Mononuclear cell (primary cell): ENCODE measurements around the gene RPS18. TPM values are rescaled to one million over a fixed set of nuclear protein-coding genes. Genes with fewer than 3 reads are reported as not detected.
A peak's percentile ranks its signal among the peaks of the same experiment; 100 is the strongest.

Source experiments
- H3K27me3 ChIP-seq: 2 replicates; pipeline ENCODE4 v1.6.0; 2011; ENCODE audit warnings: low read length, control low read depth; ENCODE audit not compliant: insufficient read depth
- H3K4me1 ChIP-seq: 2 replicates; pipeline ENCODE4 v1.5.1; 2011; ENCODE audit warnings: mild to moderate bottlenecking, low read length, control low read depth; ENCODE audit not compliant: insufficient read depth
- H3K4me3 ChIP-seq: 2 replicates; pipeline ENCODE4 v1.5.1; 2011; ENCODE audit warnings: mild to moderate bottlenecking, low read length, moderate library complexity
- H3K9me3 ChIP-seq: 2 replicates; pipeline ENCODE4 v1.5.1; 2011; ENCODE audit warnings: low read depth, mild to moderate bottlenecking, control low read depth, low read length
- total RNA-seq: library from RNA; depleted of rRNA; stranded (reverse); fragments of >200 nt; gene quantifications from one replicate; pipeline ENCODE4 v1.2.3, GENCODE V29; 2012

The RPS18 gene
- total RNA-seq, 1 donor = 4,638 TPM

DNA sequence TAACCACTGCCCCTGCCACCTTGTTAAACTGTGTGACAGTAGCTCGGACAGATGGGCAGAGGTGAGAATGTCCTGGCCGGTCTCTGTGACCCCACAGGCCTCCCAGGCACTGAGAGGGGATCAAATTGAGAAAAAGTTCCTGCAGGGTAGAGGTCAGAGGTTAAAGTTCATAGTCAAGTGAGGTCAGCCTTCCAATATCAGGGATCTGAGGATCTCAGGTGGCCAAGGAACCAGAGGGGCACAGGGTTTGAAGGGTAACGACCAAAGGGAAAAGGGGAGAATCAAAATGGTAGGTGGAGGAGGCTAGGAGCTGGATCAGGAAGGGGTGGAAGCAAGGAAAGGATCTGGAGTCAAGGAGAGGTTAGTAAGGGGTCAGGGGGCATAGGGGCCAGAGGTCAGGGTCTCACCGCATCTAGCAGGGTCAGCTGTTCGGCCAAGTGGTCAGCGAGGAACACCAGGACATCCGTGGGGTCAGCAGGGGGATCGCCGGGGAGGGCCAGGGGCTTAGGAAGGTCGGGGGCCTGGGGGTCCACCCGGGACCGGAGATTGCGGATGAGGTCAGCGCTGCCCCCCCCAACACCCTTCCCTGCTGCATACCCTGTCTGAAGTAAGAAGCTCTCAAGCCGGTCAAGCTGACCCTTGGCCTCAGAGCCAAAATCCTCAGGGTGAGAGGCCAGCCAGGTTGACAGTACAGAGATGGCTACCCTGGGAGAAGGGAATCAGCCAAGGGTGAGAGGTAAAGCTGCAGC lies 23.9 kb downstream of the RPS18 start:
- H3K4me3 ChIP-seq = no peak overlapping the region
- no peaks in the 10 kb centered on the region for H3K27me3 ChIP-seq

DNA sequence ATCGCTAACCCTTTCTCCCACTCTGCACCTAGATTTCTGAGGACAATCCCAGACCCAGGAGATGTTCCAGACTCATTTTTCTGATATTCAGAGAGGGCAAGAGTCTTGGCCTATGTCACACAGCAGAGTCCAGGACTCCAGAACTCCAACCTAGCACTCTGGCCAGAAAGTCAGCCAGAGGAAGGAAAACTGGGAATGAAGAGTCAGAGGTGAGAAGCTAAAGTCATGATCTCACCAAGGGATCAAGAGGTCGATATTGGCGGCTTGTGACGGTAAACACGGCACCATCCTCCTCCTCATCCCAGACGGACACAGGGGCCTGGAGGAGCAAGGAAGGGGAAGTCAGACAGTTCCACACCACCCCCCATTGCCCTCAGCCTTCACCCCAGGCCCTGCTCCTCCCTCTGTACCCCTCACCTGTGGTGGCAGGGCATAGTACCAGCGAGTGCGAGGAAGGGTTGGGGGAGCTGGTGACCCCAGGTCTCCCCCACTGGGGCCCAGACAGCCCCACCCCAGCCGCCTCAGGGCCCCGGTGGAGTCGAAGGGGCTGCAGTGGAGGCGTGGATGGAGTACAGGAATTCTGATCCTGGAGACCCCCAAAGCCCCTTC lies 25.0 kb downstream of the RPS18 start:
- no peaks in the 10 kb centered on the region for H3K9me3 ChIP-seq
- no peaks in the 10 kb centered on the region for H3K27me3 ChIP-seq
- H3K4me3 ChIP-seq = peak overlapping the region; percentile 44
- peaks cover 35% of the 10 kb centered on the region for H3K4me1 ChIP-seq

More for the DNA sequence above, 23.9 kb downstream of the RPS18 start:
- H3K4me1 ChIP-seq = peaks cover 24% of the 10 kb centered on the region
- no peaks in the 10 kb centered on the region for H3K9me3 ChIP-seq

DNA sequence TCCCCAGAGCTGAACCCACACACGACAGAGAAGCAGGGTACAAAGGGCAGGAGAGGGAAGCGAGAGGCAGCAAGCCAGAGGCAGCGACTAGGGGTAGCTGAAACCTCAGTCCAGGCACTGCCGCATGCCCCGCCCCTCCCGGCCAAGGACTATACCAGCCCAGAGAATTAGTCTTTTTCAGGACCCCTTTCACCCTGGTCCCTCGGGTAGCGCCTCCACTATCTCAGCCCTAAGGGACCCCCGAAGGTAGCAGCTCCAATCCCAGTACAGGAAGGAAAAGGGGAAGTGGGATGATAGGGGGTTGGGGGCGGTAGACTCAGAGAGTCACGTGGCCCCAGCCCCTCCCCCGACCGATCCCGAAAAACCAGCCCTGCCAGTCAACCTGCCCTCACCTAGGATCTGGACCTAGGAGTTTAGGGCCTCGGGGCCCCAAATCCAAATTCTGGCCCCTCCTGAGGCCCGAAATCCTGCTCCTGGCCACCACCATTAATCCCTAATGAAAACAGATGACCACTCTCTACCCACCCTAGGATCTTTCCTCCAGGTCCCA lies 25.6 kb downstream of the RPS18 start:
- peak overlapping the region; percentile 44 for H3K4me3 ChIP-seq
- no peaks in the 10 kb centered on the region for H3K27me3 ChIP-seq
- peaks cover 35% of the 10 kb centered on the region for H3K4me1 ChIP-seq
- no peaks in the 10 kb centered on the region for H3K9me3 ChIP-seq

DNA sequence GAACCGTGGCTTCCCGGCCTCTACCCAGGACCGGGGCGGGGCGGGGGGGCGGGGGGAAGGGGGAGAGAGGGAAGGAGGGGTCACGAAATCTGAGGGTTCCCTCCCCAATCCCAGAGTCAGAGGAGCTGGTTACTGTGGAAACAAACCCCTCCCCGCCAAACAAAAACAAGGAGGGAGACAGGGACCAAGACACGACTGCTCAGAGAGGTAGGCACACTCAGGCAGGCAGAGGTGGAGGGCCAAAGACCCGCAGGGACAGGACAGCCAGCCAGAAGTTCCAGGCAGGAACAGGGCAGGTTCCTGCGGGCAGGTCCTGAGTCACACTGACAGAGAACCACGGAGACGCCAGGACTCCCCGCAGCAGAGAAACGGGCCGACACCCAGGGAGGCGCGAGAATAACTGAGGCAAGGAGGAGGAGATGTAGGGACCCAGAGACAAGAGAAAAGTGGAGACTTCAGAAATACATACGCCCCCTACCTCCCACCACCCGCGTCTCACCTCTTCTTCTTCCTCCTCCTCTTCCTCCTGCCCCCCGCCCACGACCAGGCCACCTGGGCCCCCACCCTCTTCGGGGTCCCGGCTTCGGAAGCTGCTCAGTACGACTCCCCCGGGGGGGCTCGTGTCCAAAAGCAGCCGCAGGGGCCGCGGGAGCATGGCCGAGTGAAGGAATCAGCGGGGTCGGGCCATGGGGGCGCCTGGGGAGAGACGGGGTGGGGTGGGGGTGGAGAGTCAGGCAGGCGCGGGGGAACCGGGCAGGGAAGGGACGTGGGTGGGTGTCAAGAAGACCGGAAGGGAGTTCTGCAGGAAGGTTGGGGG lies 26.3 kb downstream of the RPS18 start:
- H3K4me1 ChIP-seq = peaks cover 35% of the 10 kb centered on the region
- H3K4me3 ChIP-seq = peak overlapping the region; percentile 55

DNA sequence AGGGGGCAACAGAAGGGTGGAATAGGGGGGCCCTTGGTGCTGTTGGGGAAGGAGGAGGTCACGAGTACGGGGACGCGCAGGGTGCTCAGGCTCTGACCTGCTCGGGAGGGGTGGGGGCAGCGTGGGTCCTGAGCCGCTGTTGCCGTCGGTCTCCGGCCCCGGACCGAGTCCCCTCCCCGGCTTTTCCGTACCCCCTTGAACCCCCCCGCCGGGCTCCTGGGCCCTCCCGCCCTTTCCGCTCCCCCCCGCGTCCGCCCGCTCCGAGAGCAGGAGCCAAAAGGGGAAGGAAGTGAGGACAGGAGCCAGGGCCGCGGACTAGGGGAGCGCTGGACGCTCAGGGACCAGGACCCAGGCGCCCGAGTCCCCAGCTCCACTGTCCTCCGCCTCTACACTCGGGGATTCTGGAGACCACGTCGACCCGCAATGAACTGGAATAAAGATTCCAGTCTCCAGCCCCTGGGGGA lies 26.9 kb downstream of the RPS18 start, which contains the start of gene RGL2:
Gene RGL2, minus strand, starts transcription at position 170 of the 464 bp plus-strand sequence. CDS start 332 bp downstream, outside the sequence.
- H3K27me3 ChIP-seq = no peaks in the 10 kb centered on the region
- peak within 1 kb of the TSS; percentile 55 for H3K4me3 ChIP-seq
- no peaks in the 10 kb centered on the region for H3K9me3 ChIP-seq
- H3K4me1 ChIP-seq = peaks cover 35% of the 10 kb centered on the region

More for the DNA sequence above, 26.3 kb downstream of the RPS18 start:
- no peaks in the 10 kb centered on the region for H3K9me3 ChIP-seq
- H3K27me3 ChIP-seq = no peaks in the 10 kb centered on the region

DNA sequence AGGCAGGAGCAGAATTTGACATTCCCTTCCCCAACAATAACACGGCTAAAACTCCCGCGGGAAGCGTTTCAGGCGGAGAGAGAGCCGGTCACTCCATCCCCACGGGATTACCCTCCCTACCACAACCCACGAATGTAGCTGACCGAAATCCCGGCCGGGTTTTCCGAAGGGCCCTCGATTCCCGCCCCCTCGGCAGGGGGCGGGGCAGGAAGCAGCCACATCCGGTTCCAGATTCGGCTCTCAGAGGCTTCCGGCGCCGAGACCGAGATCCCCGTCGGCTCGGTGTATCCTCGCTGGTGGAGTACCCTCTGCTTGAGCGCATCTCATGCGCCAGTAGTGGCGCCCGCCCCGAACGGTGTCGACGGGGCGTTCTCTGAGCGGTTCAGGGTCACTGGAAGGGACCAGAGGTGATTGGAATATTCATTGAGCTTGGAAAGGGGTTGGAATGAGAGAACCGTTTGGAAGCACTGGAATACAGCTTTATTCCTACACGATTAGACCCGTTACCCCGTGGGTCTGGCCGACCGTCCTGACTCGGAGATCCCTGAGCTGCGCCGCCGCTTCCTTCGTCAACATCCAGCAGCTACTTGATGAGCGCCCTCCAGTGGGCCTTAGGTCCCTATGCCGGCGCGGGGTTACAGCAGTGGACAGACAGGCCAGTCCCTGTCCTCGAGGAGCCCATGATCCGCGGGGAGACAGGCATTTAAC lies 27.5 kb downstream of the RPS18 start:
- Histone ChIP-seq H3K27me3 (no peaks in the 10 kb centered on the region), H3K9me3 (no peaks in the 10 kb centered on the region), H3K4me3 (peak overlapping the region; percentile 55), H3K4me1 (peaks cover 35% of the 10 kb centered on the region)

DNA sequence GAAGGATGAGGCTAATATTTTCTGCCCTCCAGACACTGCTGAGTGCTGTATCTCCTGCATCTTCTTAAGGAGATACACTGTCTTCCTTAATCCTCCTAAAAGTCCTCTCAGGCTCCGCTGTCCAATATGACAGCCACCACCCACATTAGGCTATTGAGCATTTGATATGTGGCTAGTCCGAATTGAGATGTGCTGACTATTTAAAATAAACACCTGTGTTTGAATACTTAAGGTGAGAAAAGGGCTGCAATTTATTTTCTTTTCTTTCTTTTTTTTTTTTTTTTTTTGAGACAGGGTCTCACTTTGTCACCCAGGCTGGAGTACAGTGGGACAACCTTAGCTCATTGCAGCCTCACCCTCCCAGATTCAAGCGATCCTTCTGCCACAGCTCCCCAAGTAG lies 30.0 kb downstream of the RPS18 start:
- peaks cover 43% of the 10 kb centered on the region for H3K4me1 ChIP-seq
- H3K4me3 ChIP-seq = no peak overlapping the region
- no peaks in the 10 kb centered on the region for H3K27me3 ChIP-seq
- H3K9me3 ChIP-seq = no peaks in the 10 kb centered on the region

DNA sequence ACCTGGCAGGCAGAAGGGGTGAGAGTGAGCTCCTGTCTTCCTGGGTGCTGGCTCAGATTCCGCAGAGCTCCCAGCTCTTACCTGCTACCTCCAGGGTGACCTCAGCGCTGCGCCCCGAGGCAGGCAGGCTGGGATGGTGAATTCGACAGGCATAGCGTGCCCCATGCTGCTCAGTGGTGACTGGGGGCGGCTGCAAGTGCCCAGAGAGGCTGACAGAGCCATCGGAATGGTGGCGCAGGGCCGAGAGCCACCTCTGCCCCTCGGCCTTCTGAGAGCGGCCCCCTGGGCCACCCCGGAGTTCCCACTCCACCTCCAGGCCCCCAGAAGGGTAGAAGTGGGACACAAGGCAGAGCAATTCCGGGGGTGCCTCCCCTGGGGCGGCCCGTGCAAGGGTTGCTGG lies 32.3 kb downstream of the RPS18 start:
- peaks cover 42% of the 10 kb centered on the region for H3K4me1 ChIP-seq
- no peaks in the 10 kb centered on the region for H3K27me3 ChIP-seq
- no peak overlapping the region for H3K4me3 ChIP-seq
- H3K9me3 ChIP-seq = no peaks in the 10 kb centered on the region

DNA sequence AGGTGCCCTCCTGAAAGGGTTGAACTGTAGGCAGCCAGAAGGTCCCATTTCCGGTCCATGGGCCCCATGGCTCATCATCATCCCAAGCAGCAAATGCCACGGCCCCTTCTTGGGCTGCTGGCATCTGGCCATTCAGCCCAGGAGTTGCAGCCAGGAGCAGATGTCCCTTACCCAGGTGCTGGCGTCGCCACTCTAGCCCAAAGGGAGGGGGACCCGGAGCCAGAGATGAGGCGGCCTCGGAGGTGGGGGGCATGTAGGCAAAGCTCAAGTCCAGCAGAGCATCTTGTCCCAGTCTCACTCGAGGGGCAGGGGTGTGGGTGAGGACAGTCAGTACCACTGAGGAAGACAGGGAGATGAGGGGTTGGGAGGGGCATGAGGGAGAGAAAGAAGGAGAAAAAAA lies 33.2 kb downstream of the RPS18 start:
- Histone ChIP-seq H3K4me3 (no peak overlapping the region), H3K27me3 (no peaks in the 10 kb centered on the region), H3K9me3 (no peaks in the 10 kb centered on the region), H3K4me1 (peaks cover 40% of the 10 kb centered on the region)

DNA sequence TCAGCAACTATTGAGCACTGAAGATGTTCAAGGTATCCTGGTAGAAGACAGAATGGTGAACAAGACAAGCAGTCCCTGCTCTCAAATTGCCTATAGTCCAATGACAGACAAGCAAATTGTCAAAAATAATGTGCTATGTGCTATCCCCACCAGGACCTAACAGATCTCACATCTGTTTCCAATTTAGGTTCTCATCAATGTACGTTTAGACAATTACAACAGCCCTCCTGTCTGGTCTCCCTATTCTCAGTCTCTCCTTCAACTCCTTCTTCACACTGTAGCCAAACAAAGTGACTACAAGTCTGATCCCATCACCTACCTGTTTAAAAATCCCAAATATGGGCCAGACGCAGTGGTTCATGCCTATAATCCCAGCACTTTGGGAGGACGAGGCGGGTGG lies 34.5 kb downstream of the RPS18 start:
- Histone ChIP-seq H3K4me1 (peaks cover 40% of the 10 kb centered on the region), H3K27me3 (no peaks in the 10 kb centered on the region), H3K4me3 (no peak overlapping the region), H3K9me3 (no peaks in the 10 kb centered on the region)

DNA sequence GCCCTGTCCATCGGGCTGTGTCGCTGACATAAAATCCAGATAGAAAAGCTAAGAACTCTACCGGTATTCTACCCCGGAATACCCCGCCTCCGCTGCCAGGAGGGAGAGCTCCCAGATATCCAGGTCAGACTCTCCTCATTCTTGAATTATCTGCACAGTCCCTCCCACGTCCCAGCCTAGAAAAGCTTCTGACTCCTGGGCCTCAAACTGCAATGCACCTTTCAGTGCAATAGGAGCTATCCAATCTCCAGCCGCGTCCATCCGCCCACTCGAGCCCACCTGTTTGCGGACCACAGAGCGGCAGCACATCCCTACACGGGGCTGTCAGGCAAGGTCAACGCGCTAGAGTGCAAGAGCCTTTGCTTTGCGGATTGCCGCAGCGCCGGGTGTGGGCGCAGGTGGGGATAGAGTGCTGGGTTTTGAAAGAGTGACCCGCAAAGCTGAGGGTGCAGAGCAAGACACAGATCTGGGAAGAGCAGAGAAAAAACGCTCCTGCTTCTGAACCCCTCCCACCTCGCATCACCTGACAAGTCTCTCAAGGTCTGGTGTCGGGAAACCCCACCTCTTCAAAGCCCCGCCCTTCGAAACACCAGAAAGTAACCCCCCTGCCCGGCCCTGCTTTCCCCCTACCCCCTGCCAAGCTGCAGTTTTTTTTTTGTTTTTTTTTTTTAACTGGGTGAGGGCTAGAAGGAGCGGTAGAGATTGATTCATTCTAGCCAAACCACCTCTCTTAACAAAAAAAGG lies 40.7 kb downstream of the RPS18 start:
- H3K4me3 ChIP-seq = peak overlapping the region; percentile 98

DNA sequence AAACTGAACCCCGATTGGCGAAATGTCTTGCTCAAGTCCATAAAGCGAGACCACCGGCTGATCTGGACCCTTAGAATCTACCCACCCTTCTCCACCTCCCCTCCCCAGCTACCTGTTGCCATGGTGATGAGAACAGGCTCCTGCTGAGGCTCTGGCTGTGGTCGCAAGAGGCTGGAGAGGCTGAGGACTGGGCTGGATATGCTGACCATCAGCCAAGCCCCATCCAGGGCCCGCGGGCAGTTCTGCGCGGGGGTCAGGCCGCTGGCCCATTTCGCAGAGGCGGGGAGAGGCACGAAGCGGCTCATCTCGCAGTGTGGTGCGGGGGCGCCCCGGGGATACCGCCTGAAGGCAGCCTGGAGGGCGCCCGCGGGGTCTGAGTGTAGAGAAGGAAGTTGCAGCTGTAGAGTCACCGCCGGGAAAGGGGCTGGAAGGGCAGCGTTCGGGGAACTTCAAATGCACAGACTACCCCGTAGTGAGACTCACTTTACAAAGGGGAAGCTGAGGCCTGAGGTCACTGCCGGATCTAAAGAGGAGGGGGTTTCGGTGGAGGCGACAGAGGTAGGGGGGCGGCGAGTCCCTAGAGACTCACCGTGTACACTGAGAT lies 41.3 kb downstream of the RPS18 start:
- Histone ChIP-seq H3K4me3 (peak overlapping the region; percentile 98), H3K4me1 (peaks cover 66% of the 10 kb centered on the region), H3K27me3 (no peaks in the 10 kb centered on the region), H3K9me3 (no peaks in the 10 kb centered on the region)

More for the DNA sequence above, 40.7 kb downstream of the RPS18 start:
- Histone ChIP-seq H3K4me1 (peaks cover 63% of the 10 kb centered on the region), H3K9me3 (no peaks in the 10 kb centered on the region), H3K27me3 (no peaks in the 10 kb centered on the region)

DNA sequence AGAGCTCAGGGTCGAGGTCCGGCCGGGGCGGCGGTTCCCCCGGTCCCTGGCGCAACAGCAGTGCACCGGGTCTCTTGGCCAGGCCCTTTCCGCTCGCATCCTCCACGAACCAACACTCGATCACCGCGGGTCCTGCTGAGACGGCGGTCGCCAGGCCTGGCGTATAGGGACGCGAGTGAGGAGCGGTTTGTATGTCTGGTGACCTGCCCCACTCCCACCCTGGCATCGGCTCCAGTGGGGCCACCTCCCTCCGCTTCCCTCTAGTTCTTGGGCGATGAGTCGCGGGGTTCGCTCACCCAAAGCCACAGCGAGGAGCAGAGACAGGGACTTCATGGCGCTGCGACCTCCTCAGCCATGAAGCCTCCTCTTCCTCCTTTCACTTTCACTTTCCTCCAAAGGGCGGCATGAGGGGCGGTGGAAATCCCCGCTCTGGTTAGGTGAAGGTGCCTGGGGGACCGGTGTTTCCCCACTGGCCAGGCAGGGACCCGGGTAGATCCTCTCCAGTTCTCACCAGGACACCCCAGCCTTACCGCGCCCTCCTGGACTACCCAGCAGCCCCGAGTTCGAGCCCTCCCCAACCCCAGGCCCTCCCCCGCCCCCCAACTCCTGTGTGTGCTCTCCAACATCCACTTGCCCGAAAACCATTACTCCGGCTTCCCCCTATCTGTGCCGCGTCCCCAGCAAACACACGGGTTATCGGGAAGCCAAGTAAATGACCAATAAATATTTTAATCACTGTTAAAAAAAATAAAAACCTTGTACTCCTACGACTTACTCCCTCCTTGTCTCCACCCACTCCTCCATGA lies 42.0 kb downstream of the RPS18 start, which contains the start of gene TAPBP:
Gene TAPBP, minus strand, starts transcription at position 370 of the 806 bp plus-strand sequence. Its CDS starts 37 bp downstream, at position 333.
- H3K4me1 ChIP-seq = peaks cover 70% of the 10 kb centered on the region
- peak within 1 kb of the TSS; percentile 98 for H3K4me3 ChIP-seq
- H3K27me3 ChIP-seq = no peaks in the 10 kb centered on the region
- no peaks in the 10 kb centered on the region for H3K9me3 ChIP-seq
